Fibroblast of lung (primary cell): ENCODE data around the gene SLC8A3. TPM values are rescaled to one million over a fixed set of nuclear protein-coding genes. Genes with fewer than 3 reads are reported as not detected.

Experiments used
- DNase-seq, 2 donors: peaks; one replicate each; pipeline versions ENCODE4 v3.0.0 to v3.0.0-alpha.2; 2010; ENCODE audit warnings: low read depth in 2 of 2
- H2AFZ ChIP-seq: 2 replicates; pipeline ENCODE4 v1.5.1; 2012; ENCODE audit warnings: low read length, control low read depth, inconsistent platforms
- H3K27ac ChIP-seq: 2 replicates; pipeline ENCODE4 v1.5.1; 2011; ENCODE audit warnings: low read length, control low read depth; ENCODE audit not compliant: insufficient read depth
- H3K27me3 ChIP-seq: 2 replicates; pipeline ENCODE4 v1.5.1; 2011; ENCODE audit warnings: mild to moderate bottlenecking, low read length; ENCODE audit not compliant: control insufficient read depth, insufficient read depth
- H3K36me3 ChIP-seq: 2 replicates; pipeline ENCODE4 v1.5.1; 2011; ENCODE audit warnings: low read length; ENCODE audit not compliant: control insufficient read depth, insufficient read depth
- H3K4me1 ChIP-seq: 2 replicates; pipeline ENCODE4 v1.5.1; 2011; ENCODE audit warnings: low read length; ENCODE audit not compliant: control insufficient read depth, insufficient read depth; ENCODE audit errors: extremely low read depth
- H3K4me2 ChIP-seq: 2 replicates; pipeline ENCODE4 v1.5.1; 2011; ENCODE audit warnings: low read length, control low read depth; ENCODE audit not compliant: insufficient read depth; ENCODE audit errors: extremely low read depth
- H3K4me3 ChIP-seq, 4 experiments: fragments of 200-600 bp in 1 of 4; sonication (generic) in 1 of 4; replicated peaks in 1 of 4; 2 replicates each; pipeline ENCODE4 v1.5.1; 2011 to 2016; ENCODE audit warnings: low read length in 4 of 4, low read depth in 3 of 4, mild to moderate bottlenecking in 3 of 4, control low read depth in 2 of 4, inconsistent platforms in 1 of 4, mixed read lengths in 1 of 4; ENCODE audit not compliant: insufficient read depth in 1 of 4; ENCODE audit errors: control extremely low read depth in 1 of 4
- H3K79me2 ChIP-seq: 2 replicates; pipeline ENCODE4 v1.5.1; 2012; ENCODE audit warnings: mild to moderate bottlenecking, low read length, inconsistent platforms; ENCODE audit not compliant: control insufficient read depth, insufficient read depth
- H3K9ac ChIP-seq: 2 replicates; pipeline ENCODE4 v1.5.1; 2011; ENCODE audit warnings: mild to moderate bottlenecking, low read length, control low read depth; ENCODE audit not compliant: insufficient read depth
- H3K9me3 ChIP-seq: 2 replicates; pipeline ENCODE4 v1.5.1; 2012; ENCODE audit warnings: low read depth, low read length; ENCODE audit not compliant: control insufficient read depth, insufficient read depth
- H4K20me1 ChIP-seq: 2 replicates; pipeline ENCODE4 v1.5.1; 2011; ENCODE audit warnings: low read length; ENCODE audit not compliant: control insufficient read depth, insufficient read depth; ENCODE audit errors: extremely low read depth
- CTCF ChIP-seq, 2 donors: IDR thresholded peaks in 1 of 2; conservative IDR thresholded peaks in 1 of 2; 1 replicate in 1 of 2; 2 replicates in 1 of 2; pipeline ENCODE4 v1.5.1; 2011 to 2012; ENCODE audit warnings: low read length in 2 of 2, control low read depth in 1 of 2, inconsistent platforms in 1 of 2, low read depth in 1 of 2, mild to moderate bottlenecking in 1 of 2
- EZH2 ChIP-seq: IDR thresholded peaks from 2 replicates; pipeline ENCODE4 v1.5.1; 2012; ENCODE audit warnings: low read length, control low read depth, mild to moderate bottlenecking; ENCODE audit errors: missing control alignments
- polyA plus RNA-seq, 2 donors: library from polyadenylated mRNA; depleted of rRNA in 1 of 2; stranded (reverse) in 1 of 2; unstranded in 1 of 2; fragments of >200 nt; gene quantifications; 2 replicates each; pipeline ENCODE4 v1.2.1, GENCODE V29; 2011 to 2012; ENCODE audit warnings: missing spikeins in 1 of 2
- total RNA-seq: library from RNA; depleted of rRNA; stranded (reverse); fragments of >200 nt; gene quantifications from 2 replicates; pipeline ENCODE4 v1.2.1, GENCODE V29; 2014

Gene SLC8A3
- total and polyA plus RNA-seq, 2 donors (not counting 1 experiment from before 2014, with no cell fraction given), result under 0.01 to 0.03 TPM

DNA sequence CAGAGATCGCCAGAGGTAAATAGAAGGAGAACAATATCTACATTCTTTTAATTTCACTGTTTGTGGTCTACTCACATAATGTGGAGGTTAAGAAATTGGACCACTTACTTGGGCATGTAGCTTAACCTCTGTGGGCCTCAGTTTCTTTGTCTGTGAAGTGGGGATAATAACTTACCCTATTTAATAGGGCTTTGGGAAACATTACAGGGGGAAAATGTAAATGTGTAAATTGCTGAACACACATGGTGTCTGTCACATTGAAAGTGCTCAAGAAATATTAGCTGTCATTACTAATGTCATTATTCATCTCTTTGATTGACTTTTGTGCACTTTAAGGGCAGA is 140.5 kb downstream of the SLC8A3 start:
- no peak overlapping the region for H3K4me3 ChIP-seq
- no peak overlapping the region for H3K4me2 ChIP-seq
- no peak for TF ChIP-seq EZH2
- no peak for TF ChIP-seq CTCF (conservative IDR thresholded peaks at IDR 0.05 in 1 of 2, IDR thresholded peaks at IDR 0.05 in 1 of 2; ENCODE audit: low read depth in 1 of 2, low read length in 2 of 2)
- H3K9me3 ChIP-seq, result no peaks in the 10 kb centered on the region
- no peaks in the 10 kb centered on the region for H3K79me2 ChIP-seq
- H3K27me3 ChIP-seq, result no peaks in the 10 kb centered on the region
- no peak overlapping the region for H3K27ac ChIP-seq
- no peaks in the 10 kb centered on the region for H3K4me1 ChIP-seq
- H4K20me1 ChIP-seq, result no peaks in the 10 kb centered on the region
- H2AFZ ChIP-seq, result no peak overlapping the region
- no peaks in the 10 kb centered on the region for H3K36me3 ChIP-seq
- no peak for DNase-seq
- no peak overlapping the region for H3K9ac ChIP-seq

GRCh38 chr14:70047598-70048312 is 141.0 kb downstream of the SLC8A3 start:
- no peaks in the 10 kb centered on the region for H3K36me3 ChIP-seq
- no peaks in the 10 kb centered on the region for H3K4me1 ChIP-seq
- no peak overlapping the region for H3K4me2 ChIP-seq
- H3K9me3 ChIP-seq, result no peaks in the 10 kb centered on the region
- no peak overlapping the region for H3K27ac ChIP-seq
- DNase-seq, result no peak
- H3K79me2 ChIP-seq, result no peaks in the 10 kb centered on the region
- no peak overlapping the region for H3K4me3 ChIP-seq
- H3K27me3 ChIP-seq, result no peaks in the 10 kb centered on the region
- no peak overlapping the region for H2AFZ ChIP-seq
- no peaks in the 10 kb centered on the region for H4K20me1 ChIP-seq
- no peak for TF ChIP-seq CTCF (conservative IDR thresholded peaks at IDR 0.05 in 1 of 2, IDR thresholded peaks at IDR 0.05 in 1 of 2; ENCODE audit: low read depth in 1 of 2, low read length in 2 of 2)
- TF ChIP-seq EZH2, result no peak
- no peak overlapping the region for H3K9ac ChIP-seq

DNA sequence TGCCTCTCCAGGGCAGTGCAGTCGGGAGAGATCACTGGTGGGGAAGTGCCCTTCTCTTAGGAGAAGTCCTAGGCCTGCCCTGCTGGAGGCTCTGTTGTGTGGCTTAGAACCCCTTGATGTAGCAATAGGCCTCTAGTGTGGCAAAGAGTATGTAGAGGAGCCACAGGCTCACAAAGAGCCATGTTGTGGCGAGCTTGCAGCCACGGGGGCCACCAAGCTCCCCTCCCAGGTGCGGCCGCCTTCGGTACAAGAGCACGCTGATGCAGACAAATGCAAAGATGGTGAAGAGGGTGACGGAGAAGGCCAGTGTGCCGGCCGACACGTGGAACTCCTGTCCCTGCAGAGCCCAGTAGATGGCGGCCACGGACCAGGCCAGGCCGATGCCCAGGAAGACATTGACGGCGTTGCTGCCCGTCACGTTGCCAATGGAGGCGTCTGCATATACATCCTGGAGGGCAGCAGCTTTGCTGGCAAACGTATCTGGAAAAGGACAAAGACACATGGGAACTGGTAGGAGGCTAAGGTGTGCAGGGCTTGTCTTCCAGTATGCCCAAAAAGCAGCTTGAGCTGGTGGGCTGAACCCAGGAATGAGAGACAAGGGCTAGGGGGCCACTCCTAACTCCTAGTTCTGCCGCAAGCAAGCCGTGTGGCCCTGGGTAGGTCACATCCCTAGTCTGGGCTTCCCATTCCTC is 142.8 kb downstream of the SLC8A3 start:
- no peak overlapping the region for H3K9ac ChIP-seq
- H3K36me3 ChIP-seq, result no peaks in the 10 kb centered on the region
- H3K9me3 ChIP-seq, result no peaks in the 10 kb centered on the region
- peak; percentile 33 to 44 for DNase-seq
- no peaks in the 10 kb centered on the region for H3K27me3 ChIP-seq
- H3K79me2 ChIP-seq, result no peaks in the 10 kb centered on the region
- no peaks in the 10 kb centered on the region for H3K4me1 ChIP-seq
- H3K4me2 ChIP-seq, result no peak overlapping the region
- no peak overlapping the region for H3K4me3 ChIP-seq
- H2AFZ ChIP-seq, result no peak overlapping the region
- no peak for TF ChIP-seq EZH2
- peak; percentile 54 to 72 for TF ChIP-seq CTCF (conservative IDR thresholded peaks at IDR 0.05 in 1 of 2, IDR thresholded peaks at IDR 0.05 in 1 of 2; ENCODE audit: low read depth in 1 of 2, low read length in 2 of 2)
- H3K27ac ChIP-seq, result no peak overlapping the region
- no peaks in the 10 kb centered on the region for H4K20me1 ChIP-seq
